ENCODE results near the gene VSIG10L.

Gene VSIG10L

DNA sequence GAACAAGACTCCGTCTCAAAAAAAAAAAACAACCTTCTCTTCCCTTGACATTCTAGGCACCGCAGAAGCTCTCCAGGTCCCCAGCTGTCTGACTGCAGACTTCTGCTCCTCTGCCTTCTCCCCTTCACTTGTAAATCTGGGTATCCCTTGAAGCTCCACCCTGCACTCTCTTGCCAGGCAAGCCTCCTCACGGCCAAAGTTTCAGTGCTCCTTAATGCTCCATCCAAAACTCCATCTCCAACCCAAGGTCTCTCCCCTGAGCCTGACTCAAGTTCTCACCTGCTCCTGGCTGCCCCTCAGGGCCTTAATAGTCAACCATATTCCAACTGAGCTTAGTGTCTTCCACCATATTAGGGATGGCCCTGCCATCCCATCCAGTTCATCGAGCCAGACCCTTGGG lies 28.3 kb upstream of the VSIG10L start:
- TF ChIP-seq, protein P1, sequence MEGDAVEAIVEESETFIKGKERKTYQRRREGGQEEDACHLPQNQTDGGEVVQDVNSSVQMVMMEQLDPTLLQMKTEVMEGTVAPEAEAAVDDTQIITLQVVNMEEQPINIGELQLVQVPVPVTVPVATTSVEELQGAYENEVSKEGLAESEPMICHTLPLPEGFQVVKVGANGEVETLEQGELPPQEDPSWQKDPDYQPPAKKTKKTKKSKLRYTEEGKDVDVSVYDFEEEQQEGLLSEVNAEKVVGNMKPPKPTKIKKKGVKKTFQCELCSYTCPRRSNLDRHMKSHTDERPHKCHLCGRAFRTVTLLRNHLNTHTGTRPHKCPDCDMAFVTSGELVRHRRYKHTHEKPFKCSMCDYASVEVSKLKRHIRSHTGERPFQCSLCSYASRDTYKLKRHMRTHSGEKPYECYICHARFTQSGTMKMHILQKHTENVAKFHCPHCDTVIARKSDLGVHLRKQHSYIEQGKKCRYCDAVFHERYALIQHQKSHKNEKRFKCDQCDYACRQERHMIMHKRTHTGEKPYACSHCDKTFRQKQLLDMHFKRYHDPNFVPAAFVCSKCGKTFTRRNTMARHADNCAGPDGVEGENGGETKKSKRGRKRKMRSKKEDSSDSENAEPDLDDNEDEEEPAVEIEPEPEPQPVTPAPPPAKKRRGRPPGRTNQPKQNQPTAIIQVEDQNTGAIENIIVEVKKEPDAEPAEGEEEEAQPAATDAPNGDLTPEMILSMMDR (IDR thresholded peaks at IDR 0.05): no peak
- H3K27ac ChIP-seq: no peak overlapping the region
- no peak for DNase-seq (ENCODE audit: low spot score)
- no peak overlapping the region for H3K4me3 ChIP-seq

DNA sequence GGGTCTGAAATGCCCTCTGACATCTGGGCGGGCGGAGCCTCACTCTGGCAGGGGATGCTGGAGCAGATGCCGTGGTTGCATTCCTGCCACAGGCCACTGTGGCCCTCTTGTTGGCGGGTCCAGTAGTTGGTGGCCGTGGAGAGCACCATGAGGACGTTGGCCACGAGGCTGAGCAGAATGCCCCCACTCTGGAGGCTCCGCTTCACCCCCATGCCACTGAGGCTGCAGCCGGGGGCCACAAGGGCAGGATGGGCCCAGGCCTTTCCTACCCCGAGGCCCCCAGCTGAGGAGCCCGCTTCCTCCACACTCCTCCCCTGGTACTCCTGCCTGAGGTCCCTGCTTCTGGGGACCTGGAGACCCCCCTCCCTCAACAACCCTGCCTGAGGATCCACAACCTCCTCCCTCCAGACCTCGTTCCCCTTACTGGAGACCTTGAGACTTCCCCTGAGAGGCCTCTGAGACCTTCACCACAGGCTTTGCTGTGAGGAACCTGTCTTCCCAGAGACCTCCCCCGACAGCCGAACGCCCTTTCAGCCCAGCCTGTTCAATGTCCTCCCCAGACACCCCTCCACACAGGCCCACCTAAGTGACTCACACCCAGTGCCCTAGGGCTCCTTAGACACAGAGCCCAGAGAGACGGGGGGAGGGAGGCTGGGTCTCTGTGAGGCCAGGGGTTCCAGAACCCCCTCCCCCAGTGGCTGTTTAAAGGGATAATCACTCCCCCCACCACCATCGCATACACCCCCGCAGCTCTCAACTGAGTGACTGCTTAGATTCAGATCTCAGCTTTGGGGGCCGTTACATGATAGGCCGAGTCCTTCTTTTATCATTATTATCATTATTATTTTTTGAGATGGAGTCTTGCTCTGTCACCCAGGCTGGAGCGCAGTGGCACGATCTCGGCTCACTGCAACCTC lies 26.7 kb upstream of the VSIG10L start, which contains the start of gene CLDND2:
Gene CLDND2, minus strand, starts transcription at position 638 of the 917 bp plus-strand sequence. Its CDS starts 426 bp downstream, at position 212.
- peak within 1 kb of the TSS; percentile 57 to 100 for H3K27ac ChIP-seq
- peak within 1 kb of the TSS; percentile 84 for H3K4me3 ChIP-seq
- TF ChIP-seq, protein P1 (IDR thresholded peaks at IDR 0.05): no peak
- no peak for DNase-seq (ENCODE audit: low spot score)

DNA sequence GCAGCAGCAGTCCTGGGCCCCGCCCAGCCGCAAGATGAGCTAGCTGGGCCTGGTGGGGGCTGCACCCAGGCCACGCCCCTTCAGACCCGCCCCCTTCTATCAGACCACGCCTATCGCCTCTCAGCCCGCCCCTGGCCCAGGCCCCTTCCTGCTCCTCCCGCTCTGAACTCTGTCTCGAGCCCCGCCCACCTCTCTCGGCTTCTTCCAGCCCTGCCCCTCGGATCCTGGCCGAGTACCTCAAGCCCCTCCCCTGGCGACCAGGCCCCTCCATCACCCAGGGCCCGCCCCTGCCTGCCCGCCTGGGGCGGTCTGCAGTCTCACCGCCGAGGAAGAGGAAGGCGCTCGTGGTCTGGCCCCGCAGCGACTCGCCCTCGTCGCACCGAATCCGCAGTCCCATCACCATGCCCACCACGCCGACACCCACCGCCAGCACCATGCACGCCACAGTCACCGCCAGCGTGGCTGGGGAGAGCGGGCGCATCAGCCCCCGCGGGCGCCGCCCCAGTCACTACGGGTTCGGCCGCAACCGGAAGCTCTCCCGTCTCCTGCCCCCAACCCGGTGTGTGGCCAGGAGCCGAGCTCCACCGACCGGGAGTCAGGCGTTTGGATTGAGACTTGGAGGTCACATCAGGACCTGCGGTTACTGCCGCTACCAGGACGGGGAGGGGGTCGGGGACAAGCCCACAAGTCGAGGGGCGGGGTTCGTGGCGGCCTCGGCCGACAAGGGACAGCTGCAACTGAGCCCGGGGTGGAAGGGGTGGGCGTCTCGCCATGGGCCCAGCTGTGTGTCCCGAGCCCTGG lies 25.8 kb upstream of the VSIG10L start:
- TF ChIP-seq, protein P1 (IDR thresholded peaks at IDR 0.05): no peak
- Histone ChIP-seq H3K4me3 (peak overlapping the region; percentile 84), H3K27ac (peak overlapping the region; percentile 95 to 100)
- DNase-seq (ENCODE audit: low spot score): peak; percentile 100

DNA sequence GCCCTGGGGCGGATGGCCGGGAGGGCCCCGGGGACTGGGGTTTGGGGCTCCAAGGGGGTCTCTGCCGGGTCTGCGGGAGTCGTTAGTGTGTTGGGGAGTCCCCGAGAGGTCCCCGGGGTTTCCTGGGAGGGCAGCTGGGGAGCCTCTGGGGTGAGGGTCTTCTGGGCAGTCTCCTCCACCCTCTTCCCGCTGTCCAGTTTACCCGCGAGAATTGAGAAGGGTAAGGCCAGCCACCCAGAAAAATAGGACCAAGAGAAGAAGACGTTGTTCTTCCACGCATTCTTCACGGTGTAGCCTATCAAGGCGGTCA lies 25.3 kb upstream of the VSIG10L start:
- TF ChIP-seq, protein P1 (IDR thresholded peaks at IDR 0.05): no peak
- H3K4me3 ChIP-seq: peak overlapping the region; percentile 84
- no peak for DNase-seq (ENCODE audit: low spot score)
- H3K27ac ChIP-seq: peak overlapping the region; percentile 95 to 100

DNA sequence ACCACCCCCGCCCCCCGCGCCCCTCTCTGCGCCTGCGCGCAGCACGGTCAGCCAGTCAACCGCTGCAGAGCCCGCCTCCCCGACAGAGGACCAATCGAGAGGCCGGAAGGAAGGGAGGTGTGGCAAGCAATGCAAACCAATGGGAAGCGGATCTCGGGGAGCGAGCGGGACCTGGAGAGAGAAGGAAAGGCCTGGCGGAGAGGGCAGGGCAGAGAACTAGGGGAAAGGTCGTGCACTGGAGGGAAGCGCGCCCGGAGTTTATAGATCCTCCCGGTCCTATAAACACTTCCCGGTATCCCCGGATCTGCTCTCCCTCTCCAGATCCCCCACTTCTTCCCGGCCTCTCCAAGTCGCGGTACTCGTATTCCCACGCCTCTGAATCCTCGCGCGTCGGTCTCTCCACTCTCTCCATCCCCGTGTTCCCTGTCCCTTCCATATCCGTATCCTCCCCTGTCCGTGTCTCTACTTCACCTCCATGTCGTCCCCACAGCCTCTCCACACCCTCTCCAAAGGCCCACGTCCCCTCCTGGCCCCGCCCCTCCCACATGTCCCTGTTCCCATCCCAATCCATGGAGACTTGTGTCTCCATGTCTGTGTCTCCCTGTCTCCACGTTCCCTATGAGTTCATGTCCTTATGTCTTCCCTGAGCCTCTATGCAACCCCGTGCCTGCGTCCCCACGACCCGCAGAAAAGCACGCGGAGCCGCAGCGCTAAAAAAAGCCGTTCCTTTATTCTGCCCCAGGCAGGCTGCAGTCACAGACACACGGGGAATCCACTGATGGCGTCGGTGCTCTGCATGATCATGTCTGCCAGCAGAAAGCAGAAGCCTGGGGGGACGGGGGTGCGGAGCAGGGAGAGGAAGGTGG lies 24.7 kb upstream of the VSIG10L start:
- TF ChIP-seq, protein P1 (IDR thresholded peaks at IDR 0.05): no peak
- peak overlapping the region; percentile 84 for H3K4me3 ChIP-seq
- H3K27ac ChIP-seq: peak overlapping the region; percentile 95 to 100
- peak; percentile 100 for DNase-seq (ENCODE audit: low spot score)

DNA sequence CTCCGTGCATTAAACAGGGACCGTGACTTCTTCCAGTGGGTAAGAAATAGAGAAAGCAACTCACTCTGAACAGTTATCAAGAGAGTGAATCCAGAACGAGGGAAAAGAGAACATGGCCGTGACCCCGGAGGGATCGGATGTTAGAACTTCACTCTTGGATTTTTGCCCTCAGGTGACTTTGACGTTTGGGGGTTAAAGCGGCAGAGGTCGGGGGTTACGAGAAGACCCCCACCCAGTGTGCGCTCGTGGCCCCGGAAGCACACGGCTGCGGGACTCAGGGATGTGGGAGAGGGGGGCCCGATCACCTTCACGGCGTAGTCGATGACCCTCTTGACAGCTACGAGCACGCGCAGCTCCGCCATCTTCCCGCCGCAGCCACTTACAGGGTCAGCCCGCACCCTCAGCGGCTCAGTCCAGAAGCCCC lies 24.0 kb upstream of the VSIG10L start, which contains the start of gene ETFB:
Gene ETFB, minus strand, starts transcription at position 424 of the 424 bp plus-strand sequence. Its CDS starts 62 bp downstream, at position 362.
- TF ChIP-seq, protein P1 (IDR thresholded peaks at IDR 0.05): no peak
- no peak for DNase-seq (ENCODE audit: low spot score)
- Histone ChIP-seq H3K27ac (peak within 1 kb of the TSS; percentile 95 to 100), H3K4me3 (peak within 1 kb of the TSS; percentile 84)

All from coronary artery (tissue), 2 donors.